ENCODE results near the gene COPB1. TPM values are rescaled to one million over a fixed set of nuclear protein-coding genes. Genes with fewer than 3 reads are reported as not detected.

Gene COPB1
- polyA plus RNA-seq, 1 of the 3 experiments (the other 2 are of a cell fraction), result 81.0 TPM

GRCh38 chr11:14449302-14449714, 50.3 kb downstream of the COPB1 start (continued):
- no peak for TF ChIP-seq USF1 (IDR thresholded peaks at IDR 0.05; ENCODE audit: borderline replicate concordance, low read depth)
- TF ChIP-seq RFX5 (IDR thresholded peaks at IDR 0.05; ENCODE audit: low read length), result no peak
- TF ChIP-seq TAF1 (IDR thresholded peaks at IDR 0.05; ENCODE audit: borderline replicate concordance, low read depth, low read length), result no peak
- no peak for TF ChIP-seq EZH2phosphoT487 (IDR thresholded peaks at IDR 0.05; ENCODE audit: borderline replicate concordance, low read depth)
- peak; percentile 66 for TF ChIP-seq PBX3 (IDR thresholded peaks at IDR 0.05)
- TF ChIP-seq, protein P1, sequence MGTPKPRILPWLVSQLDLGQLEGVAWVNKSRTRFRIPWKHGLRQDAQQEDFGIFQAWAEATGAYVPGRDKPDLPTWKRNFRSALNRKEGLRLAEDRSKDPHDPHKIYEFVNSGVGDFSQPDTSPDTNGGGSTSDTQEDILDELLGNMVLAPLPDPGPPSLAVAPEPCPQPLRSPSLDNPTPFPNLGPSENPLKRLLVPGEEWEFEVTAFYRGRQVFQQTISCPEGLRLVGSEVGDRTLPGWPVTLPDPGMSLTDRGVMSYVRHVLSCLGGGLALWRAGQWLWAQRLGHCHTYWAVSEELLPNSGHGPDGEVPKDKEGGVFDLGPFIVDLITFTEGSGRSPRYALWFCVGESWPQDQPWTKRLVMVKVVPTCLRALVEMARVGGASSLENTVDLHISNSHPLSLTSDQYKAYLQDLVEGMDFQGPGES (IDR thresholded peaks at IDR 0.05; ENCODE audit: low read depth, low read length), result no peak
- TF ChIP-seq JUND (IDR thresholded peaks at IDR 0.05), result peak; percentile 54
- no peak for TF ChIP-seq POLR2AphosphoS5 (IDR thresholded peaks at IDR 0.05; ENCODE audit: low read depth, low read length)
- TF ChIP-seq EP300 (IDR thresholded peaks at IDR 0.05; ENCODE audit: borderline replicate concordance in 1 of 2, low read depth in 1 of 2, low read length in 1 of 2), result peak in 1 of 2 experiments; percentile 58; a peak in 1 of 4 replicates
- TF ChIP-seq TCF12 (IDR thresholded peaks at IDR 0.05), result peak; percentile 59; the same call in 1 of the 2 replicates
- no peak for TF ChIP-seq RCOR1 (IDR thresholded peaks at IDR 0.05; ENCODE audit: low read length)
- TF ChIP-seq, protein P2, sequence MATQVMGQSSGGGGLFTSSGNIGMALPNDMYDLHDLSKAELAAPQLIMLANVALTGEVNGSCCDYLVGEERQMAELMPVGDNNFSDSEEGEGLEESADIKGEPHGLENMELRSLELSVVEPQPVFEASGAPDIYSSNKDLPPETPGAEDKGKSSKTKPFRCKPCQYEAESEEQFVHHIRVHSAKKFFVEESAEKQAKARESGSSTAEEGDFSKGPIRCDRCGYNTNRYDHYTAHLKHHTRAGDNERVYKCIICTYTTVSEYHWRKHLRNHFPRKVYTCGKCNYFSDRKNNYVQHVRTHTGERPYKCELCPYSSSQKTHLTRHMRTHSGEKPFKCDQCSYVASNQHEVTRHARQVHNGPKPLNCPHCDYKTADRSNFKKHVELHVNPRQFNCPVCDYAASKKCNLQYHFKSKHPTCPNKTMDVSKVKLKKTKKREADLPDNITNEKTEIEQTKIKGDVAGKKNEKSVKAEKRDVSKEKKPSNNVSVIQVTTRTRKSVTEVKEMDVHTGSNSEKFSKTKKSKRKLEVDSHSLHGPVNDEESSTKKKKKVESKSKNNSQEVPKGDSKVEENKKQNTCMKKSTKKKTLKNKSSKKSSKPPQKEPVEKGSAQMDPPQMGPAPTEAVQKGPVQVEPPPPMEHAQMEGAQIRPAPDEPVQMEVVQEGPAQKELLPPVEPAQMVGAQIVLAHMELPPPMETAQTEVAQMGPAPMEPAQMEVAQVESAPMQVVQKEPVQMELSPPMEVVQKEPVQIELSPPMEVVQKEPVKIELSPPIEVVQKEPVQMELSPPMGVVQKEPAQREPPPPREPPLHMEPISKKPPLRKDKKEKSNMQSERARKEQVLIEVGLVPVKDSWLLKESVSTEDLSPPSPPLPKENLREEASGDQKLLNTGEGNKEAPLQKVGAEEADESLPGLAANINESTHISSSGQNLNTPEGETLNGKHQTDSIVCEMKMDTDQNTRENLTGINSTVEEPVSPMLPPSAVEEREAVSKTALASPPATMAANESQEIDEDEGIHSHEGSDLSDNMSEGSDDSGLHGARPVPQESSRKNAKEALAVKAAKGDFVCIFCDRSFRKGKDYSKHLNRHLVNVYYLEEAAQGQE (IDR thresholded peaks at IDR 0.05; ENCODE audit: low read depth, low read length), result no peak
- TF ChIP-seq, protein P3, sequence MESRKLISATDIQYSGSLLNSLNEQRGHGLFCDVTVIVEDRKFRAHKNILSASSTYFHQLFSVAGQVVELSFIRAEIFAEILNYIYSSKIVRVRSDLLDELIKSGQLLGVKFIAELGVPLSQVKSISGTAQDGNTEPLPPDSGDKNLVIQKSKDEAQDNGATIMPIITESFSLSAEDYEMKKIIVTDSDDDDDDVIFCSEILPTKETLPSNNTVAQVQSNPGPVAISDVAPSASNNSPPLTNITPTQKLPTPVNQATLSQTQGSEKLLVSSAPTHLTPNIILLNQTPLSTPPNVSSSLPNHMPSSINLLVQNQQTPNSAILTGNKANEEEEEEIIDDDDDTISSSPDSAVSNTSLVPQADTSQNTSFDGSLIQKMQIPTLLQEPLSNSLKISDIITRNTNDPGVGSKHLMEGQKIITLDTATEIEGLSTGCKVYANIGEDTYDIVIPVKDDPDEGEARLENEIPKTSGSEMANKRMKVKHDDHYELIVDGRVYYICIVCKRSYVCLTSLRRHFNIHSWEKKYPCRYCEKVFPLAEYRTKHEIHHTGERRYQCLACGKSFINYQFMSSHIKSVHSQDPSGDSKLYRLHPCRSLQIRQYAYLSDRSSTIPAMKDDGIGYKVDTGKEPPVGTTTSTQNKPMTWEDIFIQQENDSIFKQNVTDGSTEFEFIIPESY (IDR thresholded peaks at IDR 0.05; ENCODE audit: borderline replicate concordance, low read depth), result no peak
- TF ChIP-seq NFIC (IDR thresholded peaks at IDR 0.05; ENCODE audit: borderline replicate concordance), result peak; percentile 73
- no peak for TF ChIP-seq GABPA (IDR thresholded peaks at IDR 0.05; ENCODE audit: low read depth)
